SK-N-MC (cell line): ENCODE results near the gene MAGI1.

ENCODE experiments used
- EZH2 ChIP-seq: fragments of 200-600 bp; sonication (generic); IDR thresholded peaks from one replicate; pipeline ENCODE4 v1.6.1; 2017; ENCODE audit warnings: antibody characterized with exemption
- FOXP2 ChIP-seq: optimal IDR thresholded peaks from 2 replicates; pipeline ENCODE3; 2011; ENCODE audit warnings: mild to moderate bottlenecking, moderate library complexity; ENCODE audit not compliant: insufficient read depth; ENCODE audit errors: extremely low read length, control extremely low read depth
- POLR2AphosphoS5 ChIP-seq: IDR thresholded peaks from 2 replicates; pipeline ENCODE4 v1.6.1; 2012; ENCODE audit warnings: mild to moderate bottlenecking, low read depth, low read length, borderline replicate concordance

- TF ChIP-seq POLR2AphosphoS5 (no peak), EZH2 (no peak), FOXP2 (no peak)
These were observed 148.4 kb downstream of the MAGI1 start for GRCh38 chr3:65890328-65890727.
